Measurements from ENCODE around the gene ZFP64.
"Not testable (repeated sequence)": the region's sequence is repeated elsewhere in the genome, so short reads cannot be mapped to it uniquely, and the experiment has no call there.

The ZFP64 gene

GRCh38 chr20:52196845-52197244 is 5.3 kb upstream of the ZFP64 start:
- no peak for TF ChIP-seq CTCF (IDR thresholded peaks at IDR 0.05; ENCODE audit: low read depth, low read length)

GRCh38 chr20:52193886-52194545 is 2.4 kb upstream of the ZFP64 start:
- no peak for TF ChIP-seq CTCF (IDR thresholded peaks at IDR 0.05; ENCODE audit: low read depth, low read length)

More at GRCh38 chr20:52196845-52197244, 5.3 kb upstream of the ZFP64 start:
- DNase-seq (ENCODE audit: extremely low read depth, low read depth): no peak

GRCh38 chr20:52193133-52193532 is 1.6 kb upstream of the ZFP64 start:
- no peak for DNase-seq (ENCODE audit: extremely low read depth, low read depth)
- no peak for TF ChIP-seq CTCF (IDR thresholded peaks at IDR 0.05; ENCODE audit: low read depth, low read length)

More at GRCh38 chr20:52193886-52194545, 2.4 kb upstream of the ZFP64 start:
- DNase-seq (ENCODE audit: extremely low read depth, low read depth): no peak

GRCh38 chr20:52192719-52193007 is 1.1 kb upstream of the ZFP64 start:
- not testable (repeated sequence) for DNase-seq (ENCODE audit: extremely low read depth, low read depth)

- TF ChIP-seq CTCF (IDR thresholded peaks at IDR 0.05; ENCODE audit: low read depth, low read length): no peak
- no peak for DNase-seq (ENCODE audit: extremely low read depth, low read depth)
These were observed 538 bp upstream of the ZFP64 start for GRCh38 chr20:52191916-52192718.

- no peak for TF ChIP-seq CTCF (IDR thresholded peaks at IDR 0.05; ENCODE audit: low read depth, low read length)
- no peak for DNase-seq (ENCODE audit: extremely low read depth, low read depth)
These were observed 995 bp downstream of the ZFP64 start for GRCh38 chr20:52190437-52191131.

- TF ChIP-seq CTCF (IDR thresholded peaks at IDR 0.05; ENCODE audit: low read depth, low read length): no peak
- no peak for DNase-seq (ENCODE audit: extremely low read depth, low read depth)
These were observed 9.8 kb downstream of the ZFP64 start for GRCh38 chr20:52181766-52182165.
